Brain microvascular endothelial cell (primary cell): ENCODE results near the gene PPM1M.

ENCODE experiments used
- DNase-seq: peaks from one replicate; pipeline ENCODE4 v3.0.0-alpha.2; 2020
- H3K27ac ChIP-seq: fragments of 250-450 bp; sonication (Bioruptor Pico); 2 replicates; pipeline ENCODE4 v1.5.1; 2020; ENCODE audit warnings: mild to moderate bottlenecking, moderate library complexity
- H3K27me3 ChIP-seq: fragments of 250-450 bp; sonication (Bioruptor Pico); replicated peaks from 2 replicates; pipeline ENCODE4 v1.5.1; 2020; ENCODE audit warnings: mild to moderate bottlenecking
- H3K36me3 ChIP-seq: fragments of 250-450 bp; sonication (Bioruptor Pico); replicated peaks from 2 replicates; pipeline ENCODE4 v1.5.1; 2020; ENCODE audit warnings: mild to moderate bottlenecking
- H3K4me3 ChIP-seq: 2 replicates; pipeline ENCODE4 v1.5.1; 2011; ENCODE audit warnings: low read depth, mild to moderate bottlenecking, control low read depth, low read length, moderate library complexity
- CTCF ChIP-seq: IDR thresholded peaks from 2 replicates; pipeline ENCODE4 v1.5.1; 2011; ENCODE audit warnings: low read depth, mild to moderate bottlenecking, moderate library complexity, low read length, control low read depth, inconsistent platforms; ENCODE audit errors: missing control alignments
- in situ Hi-C: cut with HindIII; loops from 2 replicates; pipeline ENCODE4 v1.10.0; 2017; ENCODE audit warnings: low sequenced_read_pairs, low pct_ligation_motif_present

The PPM1M gene

GRCh38 chr3:52236424-52236886 is 9.1 kb upstream of the PPM1M start:
- H3K36me3 ChIP-seq = peaks cover 34% of the 10 kb centered on the region
- peak; percentile 20 for TF ChIP-seq CTCF
- H3K4me3 ChIP-seq = no peak overlapping the region
- in situ Hi-C loops = no loop called here
- H3K27ac ChIP-seq = no peak overlapping the region
- no peaks in the 10 kb centered on the region for H3K27me3 ChIP-seq
- DNase-seq = no peak

GRCh38 chr3:52237006-52237656 is 8.4 kb upstream of the PPM1M start:
- Histone ChIP-seq H3K4me3 (peak overlapping the region; percentile 93), H3K27me3 (no peaks in the 10 kb centered on the region), H3K27ac (peak overlapping the region; percentile 72), H3K36me3 (peaks cover 27% of the 10 kb centered on the region)
- no peak for TF ChIP-seq CTCF
- in situ Hi-C loops = no loop called here
- DNase-seq = no peak

GRCh38 chr3:52237657-52238172 is 7.8 kb upstream of the PPM1M start:
- no peaks in the 10 kb centered on the region for H3K27me3 ChIP-seq
- H3K36me3 ChIP-seq = peaks cover 21% of the 10 kb centered on the region
- peak overlapping the region; percentile 93 for H3K4me3 ChIP-seq
- in situ Hi-C loops = no loop called here
- no peak for TF ChIP-seq CTCF
- DNase-seq = peak; percentile 81
- H3K27ac ChIP-seq = peak overlapping the region; percentile 72

- in situ Hi-C loops = no loop called here
- no peak for DNase-seq
- no peaks in the 10 kb centered on the region for H3K27me3 ChIP-seq
- peak overlapping the region; percentile 74 for H3K27ac ChIP-seq
- peak overlapping the region; percentile 93 for H3K4me3 ChIP-seq
- no peak for TF ChIP-seq CTCF
- peaks cover 16% of the 10 kb centered on the region for H3K36me3 ChIP-seq
Measured at GRCh38 chr3:52238193-52238760, 7.3 kb upstream of the PPM1M start.

GRCh38 chr3:52238761-52239701 is 6.5 kb upstream of the PPM1M start, which contains the start of gene TWF2:
TWF2 (minus strand) TSS chr3:52239158; CDS start chr3:52239016, 142 bp downstream.
- peak; percentile 55 for TF ChIP-seq CTCF
- H3K27me3 ChIP-seq = no peaks in the 10 kb centered on the region
- DNase-seq = peak; percentile 54
- peak within 1 kb of the TSS; percentile 74 for H3K27ac ChIP-seq
- in situ Hi-C loops = no loop called here
- H3K36me3 ChIP-seq = peaks cover 11% of the 10 kb centered on the region
- H3K4me3 ChIP-seq = peak within 1 kb of the TSS; percentile 93
